Fibroblast of pulmonary artery (primary cell): ENCODE data around the gene SMYD2.

Experiments
- DNase-seq: peaks from one replicate; pipeline ENCODE4 v3.0.0-alpha.2; 2010; ENCODE audit warnings: low read depth
- H3K4me3 ChIP-seq: replicated peaks from 2 replicates; pipeline ENCODE4 v1.5.1; 2011; ENCODE audit warnings: low read depth, mild to moderate bottlenecking, control low read depth, low read length, moderate library complexity
- CTCF ChIP-seq: IDR thresholded peaks from 2 replicates; pipeline ENCODE4 v1.5.1; 2011; ENCODE audit warnings: mild to moderate bottlenecking, control low read depth, low read length, inconsistent platforms; ENCODE audit errors: missing control alignments

The SMYD2 gene

GRCh38 chr1:214364786-214365295 lies 83.9 kb downstream of the SMYD2 start:
- no peak overlapping the region for H3K4me3 ChIP-seq
- DNase-seq: no peak
- no peak for TF ChIP-seq CTCF

DNA sequence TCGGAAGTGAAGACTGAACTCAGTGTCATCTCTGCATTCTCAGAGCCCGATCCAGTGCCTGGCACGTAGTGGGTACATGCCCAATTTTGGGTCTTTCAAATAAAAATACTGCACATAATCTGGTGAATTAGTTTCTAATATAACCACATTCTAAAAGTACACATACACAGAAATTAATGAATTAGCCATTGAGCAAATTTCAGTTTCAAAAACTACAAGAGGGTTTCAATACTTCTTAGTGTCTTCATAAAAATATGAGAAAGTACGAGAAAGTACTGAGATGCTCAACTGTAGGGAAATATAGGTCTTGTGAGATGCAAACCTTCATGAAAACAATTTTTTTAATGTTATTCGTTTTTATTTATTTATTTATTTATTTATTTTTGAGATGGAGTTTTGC lies 86.9 kb downstream of the SMYD2 start:
- TF ChIP-seq CTCF: no peak
- DNase-seq: no peak
- H3K4me3 ChIP-seq: no peak overlapping the region

- no peak overlapping the region for H3K4me3 ChIP-seq
- no peak for DNase-seq
- TF ChIP-seq CTCF: no peak
Observed at GRCh38 chr1:214369364-214369763, 88.4 kb downstream of the SMYD2 start.

- DNase-seq: no peak
- no peak for TF ChIP-seq CTCF
Observed at GRCh38 chr1:214370615-214371014, 89.7 kb downstream of the SMYD2 start.

DNA sequence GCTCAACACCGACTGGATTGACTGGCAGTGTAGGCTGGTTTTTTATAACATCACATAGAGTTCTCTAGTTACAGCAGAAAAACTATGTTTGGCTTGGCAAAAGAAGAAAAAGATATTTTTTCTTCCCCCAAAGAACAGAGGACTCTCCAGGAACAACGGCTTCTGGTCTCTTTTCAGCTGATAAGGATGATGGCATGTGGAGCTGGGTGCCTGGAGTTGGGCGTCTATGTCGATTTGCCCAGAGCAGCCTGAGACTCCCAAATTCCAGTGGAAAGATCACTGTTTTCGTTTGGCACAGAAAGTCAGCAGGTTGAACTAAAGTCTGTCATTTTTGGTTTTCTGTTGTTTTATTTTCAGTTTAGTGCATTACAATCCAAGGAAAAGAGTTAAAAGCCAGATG lies 91.1 kb downstream of the SMYD2 start:
- no peak overlapping the region for H3K4me3 ChIP-seq
- no peak for TF ChIP-seq CTCF
- peak; percentile 37 for DNase-seq

More at GRCh38 chr1:214370615-214371014, 89.7 kb downstream of the SMYD2 start:
- H3K4me3 ChIP-seq: no peak overlapping the region

GRCh38 chr1:214377485-214377884 lies 96.5 kb downstream of the SMYD2 start:
- no peak for DNase-seq
- TF ChIP-seq CTCF: no peak

DNA sequence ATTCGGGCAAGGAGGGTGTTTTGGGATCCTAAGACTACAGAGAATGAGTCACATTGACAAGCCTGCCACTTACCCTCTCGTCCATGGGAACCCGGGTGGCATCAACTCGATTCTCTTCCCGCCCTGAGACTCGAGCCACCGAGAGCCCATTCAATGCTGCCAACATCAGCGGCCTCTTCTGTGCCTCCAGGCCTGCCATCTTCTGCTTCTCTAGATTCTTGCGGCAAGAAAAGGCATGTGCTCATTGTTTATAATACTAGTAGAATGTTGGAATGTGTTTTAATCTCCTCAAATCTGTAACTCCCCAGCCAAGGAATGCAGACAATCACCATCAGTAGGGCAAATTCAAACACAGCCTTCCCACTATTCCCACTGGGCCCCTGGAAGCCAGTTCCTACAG lies 96.9 kb downstream of the SMYD2 start:
- no peak for TF ChIP-seq CTCF
- DNase-seq: peak; percentile 80

More at GRCh38 chr1:214377485-214377884, 96.5 kb downstream of the SMYD2 start:
- no peak overlapping the region for H3K4me3 ChIP-seq

More for the DNA sequence above, 96.9 kb downstream of the SMYD2 start:
- no peak overlapping the region for H3K4me3 ChIP-seq
